CD4-positive, alpha-beta T cell treated with Interleukin-17A for 1 hour (primary cell): Measurements from ENCODE around the gene TRPM7.
"Not testable (repeated sequence)": the region's sequence is repeated elsewhere in the genome, so short reads cannot be mapped to it uniquely, and the experiment has no call there.

ENCODE experiments used
- DNase-seq: peaks from one replicate; pipeline ENCODE4 v3.0.0-alpha.2; 2020

The TRPM7 gene

GRCh38 chr15:50653156-50653743 lies 33.3 kb downstream of the TRPM7 start:
- no peak for DNase-seq

- no peak for DNase-seq
Measured at GRCh38 chr15:50652671-50653070, 33.9 kb downstream of the TRPM7 start.

- DNase-seq: no peak
Measured at GRCh38 chr15:50641318-50641717, 45.3 kb downstream of the TRPM7 start.

- no peak for DNase-seq
Measured at GRCh38 chr15:50636146-50636545, 50.5 kb downstream of the TRPM7 start.

GRCh38 chr15:50633653-50634052 lies 52.9 kb downstream of the TRPM7 start:
- DNase-seq: no peak

GRCh38 chr15:50628421-50628820 lies 58.2 kb downstream of the TRPM7 start:
- DNase-seq: no peak

- no peak for DNase-seq
Measured at GRCh38 chr15:50627351-50628055, 59.1 kb downstream of the TRPM7 start.

- no peak for DNase-seq
Measured at GRCh38 chr15:50624616-50625168, 61.9 kb downstream of the TRPM7 start.

GRCh38 chr15:50622361-50622943 lies 64.1 kb downstream of the TRPM7 start:
- DNase-seq: peak; percentile 2

GRCh38 chr15:50616960-50617359 lies 69.6 kb downstream of the TRPM7 start:
- DNase-seq: not testable (repeated sequence)

- DNase-seq: not testable (repeated sequence)
Measured at GRCh38 chr15:50616554-50616953, 70.0 kb downstream of the TRPM7 start.

- no peak for DNase-seq
Measured at GRCh38 chr15:50613600-50613999, 73.0 kb downstream of the TRPM7 start.

GRCh38 chr15:50607129-50607528 lies 79.5 kb downstream of the TRPM7 start:
- DNase-seq: no peak

GRCh38 chr15:50605462-50605861 lies 81.1 kb downstream of the TRPM7 start:
- DNase-seq: no peak

GRCh38 chr15:50602028-50602427 lies 84.6 kb downstream of the TRPM7 start:
- DNase-seq: not testable (repeated sequence)

- no peak for DNase-seq
Measured at GRCh38 chr15:50594311-50594710, 92.3 kb downstream of the TRPM7 start.

GRCh38 chr15:50593761-50594160 lies 92.8 kb downstream of the TRPM7 start:
- no peak for DNase-seq

GRCh38 chr15:50590288-50590687 lies 96.3 kb downstream of the TRPM7 start:
- DNase-seq: no peak

GRCh38 chr15:50577492-50577891 lies 109.1 kb downstream of the TRPM7 start:
- no peak for DNase-seq

GRCh38 chr15:50576166-50576565 lies 110.4 kb downstream of the TRPM7 start:
- DNase-seq: no peak

- not testable (repeated sequence) for DNase-seq
Measured at GRCh38 chr15:50573842-50574241, 112.8 kb downstream of the TRPM7 start.

GRCh38 chr15:50563756-50564155 lies 122.8 kb downstream of the TRPM7 start:
- DNase-seq: no peak

- no peak for DNase-seq
Measured at GRCh38 chr15:50562735-50563640, 123.6 kb downstream of the TRPM7 start.
